Thyroid gland (tissue), 4 donors: ENCODE measurements around the gene FANCC. TPM values are rescaled to one million over a fixed set of nuclear protein-coding genes. Genes with fewer than 3 reads are reported as not detected.
"Not testable (repeated sequence)": the region's sequence is repeated elsewhere in the genome, so short reads cannot be mapped to it uniquely, and the experiment has no call there.

ENCODE experiments used
- DNase-seq, 2 donors: peaks; one replicate each; pipeline ENCODE4 v3.0.0-alpha.2; 2019
- H3K27ac ChIP-seq, 3 donors: fragments of 200-600 bp; sonication (generic); 1 replicate in 2 of 3; 2 replicates in 1 of 3; pipeline ENCODE4 v1.5.1; 2016 to 2019; ENCODE audit warnings: mild to moderate bottlenecking in 1 of 3, moderate library complexity in 1 of 3
- H3K27me3 ChIP-seq: fragments of 200-600 bp; sonication (generic); one replicate; pipeline ENCODE4 v1.5.1; 2019
- H3K36me3 ChIP-seq, 2 donors: fragments of 200-600 bp; sonication (generic); one replicate each; pipeline ENCODE4 v1.5.1; 2016 to 2019
- H3K4me1 ChIP-seq, 2 donors: fragments of 200-600 bp; sonication (generic); one replicate each; pipeline ENCODE4 v1.5.1; 2017 to 2019
- H3K4me3 ChIP-seq, 3 donors: fragments of 200-600 bp; sonication (generic); replicated peaks in 1 of 3; 1 replicate in 2 of 3; 2 replicates in 1 of 3; pipeline ENCODE4 v1.5.1; 2016; ENCODE audit warnings: mild to moderate bottlenecking in 1 of 3
- H3K9me3 ChIP-seq: fragments of 200-600 bp; sonication (generic); one replicate; pipeline ENCODE4 v1.5.1; 2017
- CTCF ChIP-seq, 6 experiments: fragments of 200-600 bp in 3 of 6; fragments of 450-650 bp in 3 of 6; sonication (generic) in 3 of 6; IDR thresholded peaks; one replicate each; pipeline ENCODE4 v1.5.1; 2016 to 2019; ENCODE audit warnings: antibody characterized with exemption in 6 of 6, mild to moderate bottlenecking in 2 of 6, inconsistent platforms in 1 of 6, moderate library complexity in 1 of 6
- POLR2A ChIP-seq, 2 donors: fragments of 450-650 bp; IDR thresholded peaks; one replicate each; pipeline ENCODE4 v1.6.1; 2017; ENCODE audit warnings: antibody characterized with exemption in 2 of 2, mild to moderate bottlenecking in 2 of 2, moderate library complexity in 1 of 2
- WGBS, 2 donors: methylation state at CpG; one replicate each; pipeline ENCODE4 v1.1.5; 2017; 5-methylcytosine and 5-hydroxymethylcytosine counted together
- intact Hi-C: fragments of 100-400 bp; cut with DNase I; formaldehyde crosslinking; loops from one replicate; pipeline ENCODE4 v1.15.1; 2023
- total RNA-seq, 4 donors: library from RNA; depleted of rRNA; stranded (reverse); fragments of >200 nt; gene quantifications; one replicate each; pipeline ENCODE4 v1.2.3, GENCODE V29; 2016

Gene FANCC
- total RNA-seq, 4 donors from 2014 or later = 13.9 to 15.0 (median 14.2) TPM

DNA sequence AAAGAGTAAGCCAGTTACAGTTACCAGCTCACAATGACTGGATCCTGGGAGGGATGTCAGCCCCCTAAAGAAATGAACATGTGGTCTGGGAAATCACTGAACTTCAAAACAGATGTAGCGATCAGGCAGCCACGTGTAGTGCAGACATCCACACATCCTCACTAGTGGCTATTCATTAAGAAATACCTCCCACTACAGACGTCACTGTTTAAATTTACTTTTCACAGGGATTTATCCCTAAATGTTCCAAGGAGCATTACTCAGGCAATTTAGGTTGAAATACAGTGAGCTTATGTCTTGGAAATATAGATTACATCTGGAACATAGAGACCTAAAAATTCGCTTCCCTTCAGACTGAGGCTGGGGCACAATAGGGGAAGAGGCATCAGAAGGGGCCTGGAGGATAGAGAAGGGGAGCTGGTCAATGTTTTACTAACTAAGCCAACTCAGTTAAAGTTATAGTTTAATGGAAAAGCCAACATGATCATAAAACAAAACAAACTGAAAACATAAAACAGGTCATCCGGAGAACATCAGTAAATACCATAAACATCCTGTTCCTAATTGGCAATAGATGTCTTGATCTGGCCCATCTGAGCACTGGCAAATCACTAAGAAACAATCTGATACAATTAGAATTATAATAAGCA is 92.3 kb downstream of the FANCC start:
- H3K27me3 ChIP-seq = no peaks in the 10 kb centered on the region
- TF ChIP-seq CTCF (IDR thresholded peaks at IDR 0.05) = no peak
- TF ChIP-seq POLR2A (IDR thresholded peaks at IDR 0.05) = no peak
- H3K36me3 ChIP-seq = no peaks in the 10 kb centered on the region
- H3K27ac ChIP-seq = no peak overlapping the region
- H3K4me1 ChIP-seq = no peaks in the 10 kb centered on the region
- WGBS, 2 donors = 82 to 90% methylated on average over 5 of the region's 5 CpGs
- intact Hi-C loops = no loop called here
- no peak for DNase-seq
- no peak overlapping the region for H3K4me3 ChIP-seq
- H3K9me3 ChIP-seq = no peaks in the 10 kb centered on the region

GRCh38 chr9:95224376-95225019 is 93.0 kb downstream of the FANCC start:
- intact Hi-C loops = no loop called here
- Histone ChIP-seq H3K4me3 (no peak overlapping the region), H3K27ac (no peak overlapping the region), H3K9me3 (no peaks in the 10 kb centered on the region), H3K36me3 (no peaks in the 10 kb centered on the region), H3K4me1 (no peaks in the 10 kb centered on the region), H3K27me3 (no peaks in the 10 kb centered on the region)
- TF ChIP-seq CTCF (IDR thresholded peaks at IDR 0.05) (no peak), POLR2A (IDR thresholded peaks at IDR 0.05) (no peak)
- 95 to 96% methylated on average over 3 of the region's 3 CpGs for WGBS, 2 donors
- no peak for DNase-seq

DNA sequence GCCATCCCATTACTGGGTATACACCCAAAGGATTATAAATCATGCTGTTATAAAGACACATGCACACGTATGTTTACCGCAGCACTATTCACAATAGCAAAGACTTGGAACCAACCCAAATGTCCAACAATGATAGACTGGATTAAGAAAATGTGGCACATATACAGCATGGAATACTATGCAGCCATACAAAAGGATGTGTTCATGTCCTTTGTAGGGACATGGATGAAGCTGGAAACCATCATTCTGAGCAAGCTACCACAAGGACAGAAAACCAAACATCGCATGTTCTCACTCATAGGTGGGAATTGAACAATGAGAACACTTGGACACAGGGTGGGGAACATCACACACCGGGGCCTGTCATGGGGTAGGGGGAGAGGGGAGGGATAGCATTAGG is 97.2 kb downstream of the FANCC start:
- H3K27ac ChIP-seq, DNase-seq, H3K4me1 ChIP-seq, H3K9me3 ChIP-seq, H3K4me3 ChIP-seq, intact Hi-C loops, H3K27me3 ChIP-seq, H3K36me3 ChIP-seq: not testable (repeated sequence)
- 86 to 99% methylated on average over 4 of the region's 4 CpGs for WGBS, 2 donors

DNA sequence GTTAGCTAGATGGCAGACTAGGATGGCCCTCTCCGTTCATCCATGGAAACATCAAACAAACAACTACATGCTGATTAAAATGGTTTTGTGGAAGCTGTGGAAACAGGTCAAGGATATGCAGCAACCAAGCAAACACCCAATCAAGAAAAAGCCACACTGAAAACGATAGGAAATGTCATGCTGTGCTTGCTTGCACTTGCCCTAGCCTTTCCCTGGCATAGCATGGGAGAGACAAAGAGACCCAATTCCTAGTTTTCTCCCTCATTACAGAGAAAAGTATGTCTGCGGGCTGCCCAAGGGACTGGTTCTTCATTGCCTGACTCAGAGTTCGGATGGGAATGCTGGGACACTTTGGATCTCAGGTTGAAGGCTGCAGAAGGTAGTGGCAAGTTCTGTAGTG is 98.7 kb downstream of the FANCC start:
- Histone ChIP-seq H3K27me3 (no peaks in the 10 kb centered on the region), H3K4me1 (no peaks in the 10 kb centered on the region), H3K9me3 (no peaks in the 10 kb centered on the region), H3K4me3 (no peak overlapping the region), H3K36me3 (no peaks in the 10 kb centered on the region), H3K27ac (no peak overlapping the region)
- TF ChIP-seq CTCF (IDR thresholded peaks at IDR 0.05) (no peak), POLR2A (IDR thresholded peaks at IDR 0.05) (no peak)
- DNase-seq = no peak
- 74% methylated on average over 4 of the region's 4 CpGs for WGBS, 2 donors
- intact Hi-C loops = no loop called here

DNA sequence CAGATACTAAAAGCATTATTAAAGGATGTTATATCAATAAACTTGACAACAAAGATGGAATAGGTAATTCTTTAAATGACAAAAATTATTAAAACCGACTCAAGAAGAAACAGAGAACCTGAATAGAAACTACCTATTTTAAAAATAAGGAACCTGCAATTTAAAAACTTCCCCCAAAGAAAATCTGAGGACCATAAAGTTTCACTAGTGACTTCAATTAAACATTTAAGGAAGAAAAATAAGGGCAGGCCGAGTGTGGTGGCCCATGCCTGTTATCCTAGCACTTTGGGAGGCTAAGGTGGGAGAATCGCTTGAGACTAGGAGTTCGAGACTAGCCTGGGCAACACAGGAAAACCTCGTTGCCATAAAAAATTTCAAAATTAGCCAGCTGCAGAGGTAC is 99.6 kb downstream of the FANCC start:
- intact Hi-C loops = no loop called here
- 87 to 90% methylated on average over 5 of the region's 5 CpGs for WGBS, 2 donors
- no peak overlapping the region for H3K4me3 ChIP-seq
- no peak for DNase-seq
- H3K27ac ChIP-seq = no peak overlapping the region
- no peaks in the 10 kb centered on the region for H3K9me3 ChIP-seq
- H3K4me1 ChIP-seq = no peaks in the 10 kb centered on the region
- H3K36me3 ChIP-seq = no peaks in the 10 kb centered on the region
- H3K27me3 ChIP-seq = no peaks in the 10 kb centered on the region
- TF ChIP-seq CTCF (IDR thresholded peaks at IDR 0.05) (no peak), POLR2A (IDR thresholded peaks at IDR 0.05) (no peak)
